H1 (cell line): ENCODE measurements around the gene MDK. TPM values are rescaled to one million over a fixed set of nuclear protein-coding genes. Genes with fewer than 3 reads are reported as not detected.

Source experiments
- CTCF ChIA-PET: fragments of 300-600 bp; sonication (Branson Sonifier 250); formaldehyde crosslinking; loops from one replicate; lab custom pipeline; 2021; ENCODE audit not compliant: partially characterized antibody; lab: Charles Lee
- POLR2A ChIA-PET: fragments of 300-600 bp; sonication (Branson Sonifier 250); formaldehyde crosslinking; loops from one replicate; lab custom pipeline; 2021; ENCODE audit warnings: inconsistent platforms; ENCODE audit not compliant: partially characterized antibody; lab: Charles Lee
- DNase-seq, 2 experiments: peaks; one replicate each; pipeline versions ENCODE4 v3.0.0 to v3.0.0-alpha.2; 2010 to 2022; ENCODE audit warnings: low spot score in 2 of 2, low read depth in 1 of 2, mixed read lengths in 1 of 2
- FAIRE-seq: peaks from 2 replicates; lab custom pipeline; 2011; peaks lifted over from hg19 to GRCh38; lab: Jason Lieb, UNC
- H2AFZ ChIP-seq: 2 replicates; pipeline ENCODE4 v1.8.1; 2012; ENCODE audit warnings: low read length, inconsistent platforms
- H2AK5ac ChIP-seq: 2 replicates; pipeline ENCODE4 v1.6.1; 2013; ENCODE audit warnings: low read depth, low read length
- H2BK120ac ChIP-seq: replicated peaks from 2 replicates; pipeline ENCODE3; 2013; ENCODE audit warnings: low read depth, low read length, inconsistent platforms
- H2BK12ac ChIP-seq: 2 replicates; pipeline ENCODE4 v1.6.1; 2013; ENCODE audit warnings: low read depth, low read length
- H2BK15ac ChIP-seq: 2 replicates; pipeline ENCODE4 v1.6.1; 2013; ENCODE audit warnings: low read length
- H2BK20ac ChIP-seq: 2 replicates; pipeline ENCODE4 v1.6.1; 2013; ENCODE audit warnings: low read length
- H2BK5ac ChIP-seq: 2 replicates; pipeline ENCODE4 v1.6.1; 2013; ENCODE audit warnings: low read depth, low read length
- H3K14ac ChIP-seq: 2 replicates; pipeline ENCODE4 v1.6.1; 2013; ENCODE audit warnings: inconsistent platforms; ENCODE audit not compliant: insufficient read length
- H3K18ac ChIP-seq: 2 replicates; pipeline ENCODE4 v1.6.1; 2013; ENCODE audit warnings: low read length; ENCODE audit errors: extremely low read depth
- H3K23ac ChIP-seq: 2 replicates; pipeline ENCODE4 v1.6.1; 2013; ENCODE audit warnings: inconsistent platforms; ENCODE audit not compliant: insufficient read length
- H3K23me2 ChIP-seq: 2 replicates; pipeline ENCODE4 v1.6.1; 2013; ENCODE audit warnings: low read depth, low read length
- H3K27ac ChIP-seq: 2 replicates; pipeline ENCODE4 v1.6.1; 2011; ENCODE audit warnings: low read depth, low read length, inconsistent platforms
- H3K27me3 ChIP-seq, 4 experiments: replicated peaks in 1 of 4; 1 replicate in 1 of 4; 2 replicates in 3 of 4; pipeline versions ENCODE4 v1.6.1 to v1.8.1; 2011 to 2013; ENCODE audit warnings: low read length in 3 of 4, mild to moderate bottlenecking in 3 of 4, inconsistent platforms in 2 of 4, mixed read lengths in 2 of 4, moderate library complexity in 1 of 4; ENCODE audit not compliant: control insufficient read depth in 3 of 4, insufficient read depth in 3 of 4; ENCODE audit errors: extremely low read depth in 1 of 4
- H3K36me3 ChIP-seq, 4 experiments: 2 replicates each; pipeline versions ENCODE4 v1.6.1 to v1.8.1; 2011 to 2013; ENCODE audit warnings: mild to moderate bottlenecking in 4 of 4, low read length in 3 of 4, moderate library complexity in 2 of 4, control low read depth in 1 of 4, inconsistent platforms in 1 of 4; ENCODE audit not compliant: insufficient read depth in 4 of 4, control insufficient read depth in 2 of 4
- H3K4ac ChIP-seq: replicated peaks from 2 replicates; pipeline ENCODE3; 2013; ENCODE audit warnings: low read length, low read depth, mixed read lengths, inconsistent platforms; ENCODE audit not compliant: insufficient read length
- H3K4me1 ChIP-seq, 4 experiments: replicated peaks in 1 of 4; 1 replicate in 1 of 4; 2 replicates in 3 of 4; pipeline versions ENCODE4 v1.6.1 to v1.8.1; 2011 to 2013; ENCODE audit warnings: low read length in 3 of 4, inconsistent platforms in 2 of 4, mixed read lengths in 1 of 4; ENCODE audit not compliant: insufficient read depth in 4 of 4, control insufficient read depth in 3 of 4
- H3K4me2 ChIP-seq, 2 experiments: 2 replicates each; pipeline versions ENCODE4 v1.6.1 to v1.8.1; 2011 to 2013; ENCODE audit warnings: low read depth in 2 of 2, low read length in 2 of 2, control low read depth in 1 of 2, inconsistent platforms in 1 of 2, mild to moderate bottlenecking in 1 of 2; ENCODE audit not compliant: insufficient read depth in 1 of 2
- H3K4me3 ChIP-seq, 4 experiments: fragments of 200-600, 300-600 bp in 1 of 4; sonication (generic), shearing (Covaris generic), sonication (Bioruptor Twin) in 1 of 4; 2 replicates each; pipeline versions ENCODE4 v1.5.1 to v1.8.1; 2011 to 2016; ENCODE audit warnings: low read length in 4 of 4, low read depth in 3 of 4, control low read depth in 2 of 4, inconsistent platforms in 2 of 4, mild to moderate bottlenecking in 2 of 4, mixed read lengths in 1 of 4, moderate library complexity in 1 of 4; ENCODE audit not compliant: insufficient read depth in 2 of 4; ENCODE audit errors: extremely low read depth in 1 of 4
- H3K56ac ChIP-seq: replicated peaks from 2 replicates; pipeline ENCODE3; 2013; ENCODE audit warnings: low read depth, mild to moderate bottlenecking, mixed read lengths, low read length, inconsistent platforms; ENCODE audit not compliant: insufficient read length
- H3K79me1 ChIP-seq: 2 replicates; pipeline ENCODE4 v1.6.1; 2013; ENCODE audit warnings: low read depth, low read length, control low read depth
- H3K79me2 ChIP-seq, 2 experiments: 2 replicates each; pipeline versions ENCODE4 v1.6.1 to v1.8.1; 2012 to 2013; ENCODE audit warnings: low read length in 2 of 2, mild to moderate bottlenecking in 2 of 2, inconsistent platforms in 1 of 2; ENCODE audit not compliant: insufficient read depth in 2 of 2, control insufficient read depth in 1 of 2
- H3K9ac ChIP-seq, 4 experiments: replicated peaks in 1 of 4; 1 replicate in 1 of 4; 2 replicates in 3 of 4; pipeline versions ENCODE4 v1.6.1 to v1.8.1; 2011 to 2013; ENCODE audit warnings: low read depth in 3 of 4, low read length in 3 of 4, control low read depth in 2 of 4, mild to moderate bottlenecking in 2 of 4, moderate library complexity in 2 of 4, inconsistent platforms in 1 of 4; ENCODE audit errors: extremely low read depth in 1 of 4
- H3K9me3 ChIP-seq, 2 experiments: 2 replicates each; pipeline versions ENCODE4 v1.6.1 to v1.8.1; 2012 to 2013; ENCODE audit warnings: mild to moderate bottlenecking in 2 of 2, moderate library complexity in 2 of 2, control low read depth in 1 of 2, inconsistent platforms in 1 of 2, low read depth in 1 of 2, low read length in 1 of 2, mixed read lengths in 1 of 2; ENCODE audit not compliant: insufficient read depth in 2 of 2
- H4K20me1 ChIP-seq, 2 experiments: replicated peaks in 1 of 2; 2 replicates each; pipeline versions ENCODE3 to v1.8.1; 2011 to 2013; ENCODE audit warnings: inconsistent platforms in 2 of 2, low read length in 2 of 2, mild to moderate bottlenecking in 1 of 2; ENCODE audit not compliant: insufficient read depth in 2 of 2, control insufficient read depth in 1 of 2
- H4K5ac ChIP-seq: 2 replicates; pipeline ENCODE4 v1.6.1; 2013; ENCODE audit warnings: low read length, low read depth, mixed read lengths, inconsistent platforms; ENCODE audit not compliant: insufficient read length
- H4K8ac ChIP-seq: 2 replicates; pipeline ENCODE4 v1.8.0; 2013; ENCODE audit warnings: mild to moderate bottlenecking, moderate library complexity, low read length, inconsistent platforms; ENCODE audit not compliant: insufficient read depth; ENCODE audit errors: extremely low read depth
- H4K91ac ChIP-seq: replicated peaks from 2 replicates; pipeline ENCODE3; 2013; ENCODE audit warnings: low read length, mixed read lengths, inconsistent platforms; ENCODE audit not compliant: insufficient read length
- ASH2L ChIP-seq: fragments of 200-600, 300-600 bp; sonication (generic); IDR thresholded peaks from one replicate; pipeline ENCODE4 v1.7.1; 2017; ENCODE audit warnings: low read length
- CHD1 ChIP-seq: IDR thresholded peaks from 2 replicates; pipeline ENCODE4 v1.6.1; 2012; ENCODE audit warnings: low read depth, low read length, improper control_type of control experiment
- CREB1 ChIP-seq: IDR thresholded peaks from 2 replicates; pipeline ENCODE4 v1.6.1; 2012; ENCODE audit warnings: inconsistent platforms
- EGR1 ChIP-seq: IDR thresholded peaks from 2 replicates; pipeline ENCODE4 v1.6.1; 2011; ENCODE audit warnings: low read depth, low read length, borderline replicate concordance
- EP300 ChIP-seq, 2 experiments: IDR thresholded peaks; 1 replicate in 1 of 2; 2 replicates in 1 of 2; pipeline ENCODE4 v1.6.1; 2011 to 2012; ENCODE audit warnings: low read depth in 2 of 2, low read length in 2 of 2, mild to moderate bottlenecking in 2 of 2, borderline replicate concordance in 1 of 2, inconsistent platforms in 1 of 2, moderate library complexity in 1 of 2
- RFX5 ChIP-seq: IDR thresholded peaks from 2 replicates; pipeline ENCODE4 v1.6.1; 2011; ENCODE audit warnings: low read depth, low read length, improper control_type of control experiment, borderline replicate concordance
- SIN3A ChIP-seq, 2 experiments: IDR thresholded peaks in 1 of 2; conservative IDR thresholded peaks in 1 of 2; 2 replicates each; pipeline ENCODE4 v1.6.1; 2011 to 2012; ENCODE audit warnings: low read length in 2 of 2, improper control_type of control experiment in 1 of 2, low read depth in 1 of 2, mild to moderate bottlenecking in 1 of 2
- TCF12 ChIP-seq: IDR thresholded peaks from 2 replicates; pipeline ENCODE4 v1.6.1; 2011; ENCODE audit warnings: low read depth, mild to moderate bottlenecking, low read length
- WGBS, 2 experiments: shearing (Covaris generic) in 1 of 2; methylation state at CpG; one replicate each; pipeline versions ENCODE4 v1.1.6 to v1.1.7; 2013 to 2015; ENCODE audit warnings: low lambda C conversion rate in 2 of 2, mixed read lengths in 2 of 2, inconsistent platforms in 1 of 2, low coverage in 1 of 2, missing lambda C conversion rate in 1 of 2; ENCODE audit not compliant: insufficient replicate concordance in 2 of 2, insufficient coverage in 1 of 2, insufficient read length in 1 of 2; ENCODE audit errors: extremely low coverage in 1 of 2, missing lambda C conversion rate in 1 of 2; 5-methylcytosine and 5-hydroxymethylcytosine counted together
- polyA plus RNA-seq, 7 experiments: library from polyadenylated mRNA; depleted of rRNA in 3 of 7; stranded (reverse) in 5 of 7; unstranded in 2 of 7; fragments of >200 nt in 5 of 7; fragments of 200-250 nt in 2 of 7; gene quantifications; 1 replicate in 5 of 7; 2 replicates in 1 of 7; 4 replicates in 1 of 7; pipeline versions ENCODE4 v1.2.1 to v1.2.3, GENCODE V29; 2011 to 2013; ENCODE audit warnings: missing spikeins in 2 of 7, mixed read lengths in 2 of 7
- total RNA-seq: library from RNA; stranded (reverse); fragmentation: NEBNext Ultra II Directional; extraction: Animal tissue kit (Norgen Biotek cat#: 25700); gene quantifications from 2 replicates; pipeline ENCODE4 v1.2.1, GENCODE V29; 2021

MDK gene
- total and polyA plus RNA-seq, 2 of the 8 experiments (the other 6 are each of a cell fraction or from before 2014, with no cell fraction given) = 309 to 606 TPM

GRCh38 chr11:46378296-46378695 is 3.2 kb upstream of the MDK start:
- peaks cover 7 to 31% (median 22%) of the 10 kb centered on the region in 4 experiments; a peak in 4 of 8 replicates for H3K36me3 ChIP-seq
- no peak overlapping the region for H2BK20ac ChIP-seq
- no peaks in the 10 kb centered on the region for H3K27me3 ChIP-seq
- H4K91ac ChIP-seq = no peak overlapping the region
- H4K5ac ChIP-seq = no peak overlapping the region
- no peaks in the 10 kb centered on the region for H3K9me3 ChIP-seq
- H2BK12ac ChIP-seq = no peak overlapping the region
- H2BK15ac ChIP-seq = no peak overlapping the region
- no peak overlapping the region for H3K9ac ChIP-seq
- no peaks in the 10 kb centered on the region for H3K79me1 ChIP-seq
- FAIRE-seq (no peak), DNase-seq (no peak)
- ChIA-PET CTCF (interaction anchor here (0.6 to 44.5 kb wide), 13 partner anchors 11 to 464 kb away, joined by 3 to 1004 read pairs (median 4); partner anchors contain the start of gene DGKZ), POLR2A (interaction anchor here (0.8 to 3.8 kb wide), 8 partner anchors 9 to 135 kb away, joined by 3 to 17 read pairs (median 5); no protein-coding TSS in a partner anchor)
- no peak overlapping the region for H3K14ac ChIP-seq
- peaks cover 15 to 23% of the 10 kb centered on the region in 2 experiments for H4K20me1 ChIP-seq
- no peak overlapping the region for H3K18ac ChIP-seq
- H3K4me1 ChIP-seq = peaks cover 0 to 16% (median 13%) of the 10 kb centered on the region in 4 experiments; a peak in 6 of 7 replicates
- no peak overlapping the region for H3K4me2 ChIP-seq
- H3K79me2 ChIP-seq = no peaks in the 10 kb centered on the region; a peak in 1 of 4 replicates
- no peak overlapping the region for H2AFZ ChIP-seq
- H4K8ac ChIP-seq = no peak overlapping the region
- no peak overlapping the region for H3K4me3 ChIP-seq
- peaks cover 9% of the 10 kb centered on the region; the same call in 1 of the 2 replicates for H3K23me2 ChIP-seq
- no peak overlapping the region for H2BK5ac ChIP-seq
- no peak overlapping the region for H2BK120ac ChIP-seq
- H2AK5ac ChIP-seq = no peak overlapping the region
- H3K23ac ChIP-seq = no peak overlapping the region
- H3K27ac ChIP-seq = no peak overlapping the region
- 86% methylated on average over 10 of the region's 10 CpGs; no CpG with 5 or more reads in 1 of the 2 experiments for WGBS, 2 experiments
- no peak overlapping the region for H3K56ac ChIP-seq
- no peak overlapping the region for H3K4ac ChIP-seq
- no peak for TF ChIP-seq ASH2L
- TF ChIP-seq CREB1 = no peak
- TF ChIP-seq EGR1 = no peak
- no peak for TF ChIP-seq CHD1
- TF ChIP-seq EP300 (IDR thresholded peaks at IDR 0.05; ENCODE audit: borderline replicate concordance in 1 of 2, low read depth in 2 of 2, low read length in 2 of 2) = no peak
- no peak for TF ChIP-seq SIN3A (conservative IDR thresholded peaks at IDR 0.05 in 1 of 2, IDR thresholded peaks at IDR 0.05 in 1 of 2; ENCODE audit: low read depth in 1 of 2, low read length in 2 of 2)
- no peak for TF ChIP-seq TCF12
- TF ChIP-seq RFX5 = no peak
